CD4-positive, alpha-beta T cell treated with Interleukin-15 for 1 hour (primary cell): ENCODE measurements around the gene TUBGCP5.

ENCODE experiments used
- DNase-seq: peaks from one replicate; pipeline ENCODE4 v3.0.0-alpha.2; 2020

Gene TUBGCP5

GRCh38 chr15:22951031-22951380 lies 88.4 kb downstream of the TUBGCP5 start:
- no peak for DNase-seq

GRCh38 chr15:22950256-22950990 lies 88.9 kb downstream of the TUBGCP5 start:
- DNase-seq = no peak
